Measurements from ENCODE around the gene CHRDL2.

DNA sequence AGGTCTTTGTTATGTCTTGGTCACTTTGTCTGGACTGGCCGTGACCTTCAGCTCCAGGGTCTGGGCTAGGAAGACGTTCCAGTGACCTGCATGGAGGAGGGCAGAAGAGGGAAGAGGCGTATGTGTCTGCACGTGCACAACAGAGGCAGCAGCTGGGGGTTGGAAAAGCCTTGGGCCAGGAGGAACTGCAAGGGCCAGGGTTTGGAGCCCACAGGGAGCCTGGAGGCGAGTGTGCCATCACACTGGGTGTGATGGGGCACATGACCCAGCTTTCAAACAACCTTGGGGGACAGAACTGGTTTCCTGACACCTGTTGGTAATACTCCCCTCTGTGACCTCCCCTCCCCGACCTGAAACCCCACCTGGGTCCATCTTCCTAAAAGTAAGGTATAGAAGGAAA lies 34.7 kb downstream of the CHRDL2 start:
- TF ChIP-seq, protein P1, sequence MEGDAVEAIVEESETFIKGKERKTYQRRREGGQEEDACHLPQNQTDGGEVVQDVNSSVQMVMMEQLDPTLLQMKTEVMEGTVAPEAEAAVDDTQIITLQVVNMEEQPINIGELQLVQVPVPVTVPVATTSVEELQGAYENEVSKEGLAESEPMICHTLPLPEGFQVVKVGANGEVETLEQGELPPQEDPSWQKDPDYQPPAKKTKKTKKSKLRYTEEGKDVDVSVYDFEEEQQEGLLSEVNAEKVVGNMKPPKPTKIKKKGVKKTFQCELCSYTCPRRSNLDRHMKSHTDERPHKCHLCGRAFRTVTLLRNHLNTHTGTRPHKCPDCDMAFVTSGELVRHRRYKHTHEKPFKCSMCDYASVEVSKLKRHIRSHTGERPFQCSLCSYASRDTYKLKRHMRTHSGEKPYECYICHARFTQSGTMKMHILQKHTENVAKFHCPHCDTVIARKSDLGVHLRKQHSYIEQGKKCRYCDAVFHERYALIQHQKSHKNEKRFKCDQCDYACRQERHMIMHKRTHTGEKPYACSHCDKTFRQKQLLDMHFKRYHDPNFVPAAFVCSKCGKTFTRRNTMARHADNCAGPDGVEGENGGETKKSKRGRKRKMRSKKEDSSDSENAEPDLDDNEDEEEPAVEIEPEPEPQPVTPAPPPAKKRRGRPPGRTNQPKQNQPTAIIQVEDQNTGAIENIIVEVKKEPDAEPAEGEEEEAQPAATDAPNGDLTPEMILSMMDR (IDR thresholded peaks at IDR 0.05), result no peak
- no peak for TF ChIP-seq POLR2A (IDR thresholded peaks at IDR 0.05)
